Mesenteric fat pad (tissue), 1 donor: ENCODE measurements around the gene PAX3. TPM values are rescaled to one million over a fixed set of nuclear protein-coding genes. Genes with fewer than 3 reads are reported as not detected.
"Not testable (repeated sequence)": the region's sequence is repeated elsewhere in the genome, so short reads cannot be mapped to it uniquely, and the experiment has no call there.

Source experiments
- DNase-seq: peaks from one replicate; pipeline ENCODE4 v3.0.0-alpha.2; 2020; ENCODE audit warnings: low spot score
- total RNA-seq: library from RNA; stranded (reverse); fragmentation: NEBNext Ultra II Directional; extraction: Animal tissue kit (Norgen Biotek cat#: 25700); gene quantifications from one replicate; pipeline ENCODE4 v1.2.1, GENCODE V29; 2021
- donor health status: DM: yes; HTN: yes; CAD: no.

The PAX3 gene
- total RNA-seq, 1 donor from 2014 or later = not detected

DNA sequence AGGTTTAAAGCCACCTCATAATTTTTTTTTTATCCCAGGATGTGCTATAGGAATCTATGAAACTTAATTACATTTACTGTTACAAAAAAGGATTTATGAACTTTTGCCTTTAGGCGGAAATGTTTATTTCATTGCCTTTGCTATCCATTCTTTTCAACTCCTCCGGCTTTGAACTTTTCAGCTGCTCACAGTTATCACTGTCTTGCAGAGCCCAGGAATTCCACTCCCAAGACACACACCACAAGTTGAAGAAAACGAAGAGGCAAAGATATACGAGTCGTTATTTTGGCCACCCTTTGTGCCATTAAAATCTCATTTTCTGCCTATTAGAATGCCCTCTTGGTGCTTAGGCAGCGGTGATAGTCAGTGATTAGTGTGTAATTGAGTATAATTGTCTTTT, 80.0 kb downstream of the PAX3 start:
- no peak for DNase-seq

DNA sequence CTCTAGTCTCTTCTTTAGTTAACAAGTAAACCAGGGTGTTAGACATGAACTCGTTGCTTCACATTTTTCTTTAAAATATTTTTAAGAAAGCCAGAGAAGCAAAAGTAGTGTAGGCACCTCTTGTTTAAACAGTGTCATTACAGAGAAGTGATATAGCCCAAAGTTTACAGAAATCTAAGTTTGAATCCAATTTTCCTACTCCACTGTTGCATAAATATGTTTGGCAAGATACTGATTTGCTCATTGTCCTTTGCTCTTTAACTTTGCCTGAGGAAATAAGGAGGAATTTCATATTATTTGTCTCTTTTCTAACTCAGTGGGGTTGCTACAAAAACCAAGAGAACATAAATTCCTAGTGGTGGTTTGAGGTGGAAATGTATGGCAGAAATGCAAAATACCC, 81.1 kb downstream of the PAX3 start:
- no peak for DNase-seq

GRCh38 chr2:222214885-222215284, 83.9 kb downstream of the PAX3 start:
- DNase-seq = no peak

GRCh38 chr2:222213049-222213448, 85.7 kb downstream of the PAX3 start:
- DNase-seq = no peak

DNA sequence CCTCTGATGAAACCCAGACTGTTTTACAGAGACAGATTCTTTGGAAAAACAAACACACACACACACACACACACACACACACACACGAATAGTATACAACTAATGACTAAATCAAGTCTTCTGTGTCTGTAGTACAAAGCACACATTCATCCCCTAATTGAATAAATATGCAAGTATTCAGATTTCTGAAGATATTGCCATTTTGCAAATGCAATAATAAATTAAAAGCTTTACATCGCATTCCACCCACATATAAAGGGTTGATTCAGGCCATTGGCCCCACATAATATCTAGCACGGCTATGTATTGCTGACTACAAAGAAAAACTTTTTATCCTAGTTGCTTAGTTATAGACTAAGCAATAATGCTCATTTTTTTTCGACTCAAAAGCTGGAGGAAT, 86.2 kb downstream of the PAX3 start:
- no peak for DNase-seq

- DNase-seq = no peak
Observed at GRCh38 chr2:222208010-222208690, 90.6 kb downstream of the PAX3 start.

- DNase-seq = no peak
Observed at GRCh38 chr2:222205136-222205535, 93.7 kb downstream of the PAX3 start.

GRCh38 chr2:222203041-222203440, 95.8 kb downstream of the PAX3 start:
- no peak for DNase-seq

- DNase-seq = no peak
Observed at GRCh38 chr2:222196159-222196558, 102.6 kb downstream of the PAX3 start.

- DNase-seq = no peak
Observed at GRCh38 chr2:222194669-222195068, 104.1 kb downstream of the PAX3 start.

DNA sequence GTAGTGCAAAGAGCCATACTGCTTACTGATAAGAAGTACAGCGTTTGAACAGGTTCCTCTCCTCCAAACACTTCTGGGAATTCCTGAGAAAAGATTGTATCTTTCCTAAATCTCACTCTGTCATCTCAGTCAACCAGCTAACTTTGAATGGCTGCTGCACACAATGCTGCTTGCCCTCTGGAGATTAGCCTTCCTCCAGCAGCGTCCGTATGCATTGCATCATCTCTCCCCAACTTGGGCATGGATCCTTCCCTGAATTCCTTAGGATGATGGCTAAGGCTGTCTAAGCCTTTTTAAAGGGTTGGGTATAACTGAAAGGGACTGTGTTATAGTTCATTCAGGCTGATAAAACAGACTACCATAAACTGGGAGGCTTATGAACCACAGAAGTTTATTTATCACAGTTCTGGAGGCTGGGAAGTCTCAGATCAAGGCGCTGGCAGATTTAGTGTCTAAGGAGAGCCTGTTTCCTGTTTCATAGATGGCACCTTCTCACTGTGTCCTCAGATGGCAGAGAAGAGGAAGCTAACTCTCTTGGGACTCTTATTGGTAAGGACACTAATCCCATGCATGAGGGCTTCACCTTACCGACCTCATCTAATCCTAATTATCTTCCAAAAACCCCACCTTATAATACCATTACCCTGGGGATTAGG, 105.3 kb downstream of the PAX3 start:
- no peak for DNase-seq

- no peak for DNase-seq
Observed at GRCh38 chr2:222180619-222181018, 118.2 kb downstream of the PAX3 start.

DNA sequence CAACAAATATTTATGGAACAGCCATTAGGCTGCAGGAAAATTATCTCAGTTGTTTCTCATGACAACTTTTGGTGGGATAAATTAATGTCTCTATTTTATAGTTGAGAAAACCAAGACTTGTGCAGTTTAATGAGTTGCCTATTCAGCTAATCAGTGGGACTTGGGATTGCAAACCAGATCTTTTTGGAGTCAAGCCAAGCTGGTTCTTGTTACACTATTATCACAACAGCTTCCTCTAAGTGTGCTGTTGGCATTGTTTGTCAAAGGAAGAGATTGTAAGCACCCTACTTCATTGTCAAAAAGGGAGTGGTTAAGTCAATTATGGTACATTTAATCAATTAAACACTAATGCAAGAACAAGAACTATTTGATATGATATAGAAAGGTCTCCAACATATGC, 119.2 kb downstream of the PAX3 start:
- no peak for DNase-seq

- no peak for DNase-seq
Observed at GRCh38 chr2:222178450-222178849, 120.3 kb downstream of the PAX3 start.

- DNase-seq = no peak
Observed at GRCh38 chr2:222176890-222177289, 121.9 kb downstream of the PAX3 start.

DNA sequence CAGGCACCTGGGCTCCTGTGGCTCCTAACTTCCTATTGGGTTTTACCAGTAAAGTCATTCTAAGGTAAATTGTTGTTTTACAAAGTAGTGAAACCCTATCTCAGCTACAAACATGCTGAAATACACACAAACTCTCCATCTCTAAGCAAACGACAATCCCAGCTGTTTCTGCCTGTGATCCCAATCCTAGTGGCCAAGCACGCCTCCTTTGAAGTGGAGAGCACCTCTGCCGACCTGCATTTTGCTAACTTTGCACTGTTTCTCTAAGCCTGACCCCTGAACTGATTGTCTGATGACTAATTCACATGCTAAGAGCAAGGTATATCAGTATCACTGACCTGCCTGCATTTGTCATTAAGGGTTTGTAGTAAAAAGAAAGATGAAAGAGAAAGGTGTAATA, 124.3 kb downstream of the PAX3 start:
- DNase-seq = no peak

DNA sequence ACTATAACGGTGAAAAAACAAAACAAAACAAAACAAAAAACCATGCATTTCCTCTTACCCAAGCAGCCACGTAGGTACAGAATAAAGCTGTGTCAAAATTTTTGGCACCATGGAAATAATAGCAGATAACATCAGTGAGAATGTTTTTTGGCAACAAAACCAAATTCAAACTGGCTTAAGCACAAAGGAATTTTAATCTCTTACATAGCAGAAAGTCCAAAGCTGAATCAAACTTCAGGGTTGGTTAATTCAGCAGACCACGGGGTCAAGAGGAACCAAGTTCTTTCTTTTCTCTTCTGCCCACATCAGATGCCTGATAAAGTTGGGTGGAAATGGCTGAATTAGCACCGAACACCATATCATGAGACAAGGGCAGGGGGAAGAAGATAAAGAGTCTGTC, 129.5 kb downstream of the PAX3 start:
- DNase-seq = no peak

DNA sequence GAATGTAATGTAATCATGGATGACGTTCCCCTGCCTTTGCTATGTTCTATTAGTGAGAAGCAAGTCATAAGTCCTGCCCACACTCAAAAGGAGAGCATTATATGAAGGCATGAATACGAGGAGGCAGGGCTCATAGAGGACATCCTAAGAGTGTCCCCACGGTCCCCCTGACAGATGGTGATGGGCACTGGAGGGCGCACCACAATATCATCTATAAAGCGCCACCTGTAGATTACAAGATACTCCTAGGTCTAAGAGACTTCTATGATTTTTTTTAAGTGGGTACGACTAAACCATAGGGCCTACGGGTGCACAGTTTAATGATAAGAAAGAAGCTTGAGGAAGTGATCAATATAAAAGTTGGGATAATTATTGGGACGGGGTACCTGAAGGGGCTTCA, 131.0 kb downstream of the PAX3 start:
- no peak for DNase-seq

- no peak for DNase-seq
Observed at GRCh38 chr2:222160944-222161343, 137.9 kb downstream of the PAX3 start.

DNA sequence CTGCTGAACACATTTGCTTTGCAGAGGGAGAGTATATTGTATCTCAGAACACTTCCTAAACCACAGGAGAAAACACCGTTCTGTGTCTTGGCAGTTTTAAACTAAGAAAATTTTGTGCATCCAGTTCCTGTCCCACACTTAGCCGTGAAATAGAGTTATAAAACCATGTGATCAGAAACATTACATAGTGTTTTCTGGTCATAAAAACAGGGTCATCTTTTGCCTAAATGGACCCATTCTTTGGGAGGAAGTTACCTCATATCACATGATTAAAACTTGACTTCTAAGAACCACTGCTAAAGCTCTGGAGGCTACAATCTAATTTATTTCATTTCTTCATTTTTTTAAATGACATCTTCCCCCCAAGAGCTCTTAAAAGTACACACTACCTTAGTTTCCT, 138.7 kb downstream of the PAX3 start:
- no peak for DNase-seq

- DNase-seq = no peak
Observed at GRCh38 chr2:222159221-222159620, 139.6 kb downstream of the PAX3 start.

DNA sequence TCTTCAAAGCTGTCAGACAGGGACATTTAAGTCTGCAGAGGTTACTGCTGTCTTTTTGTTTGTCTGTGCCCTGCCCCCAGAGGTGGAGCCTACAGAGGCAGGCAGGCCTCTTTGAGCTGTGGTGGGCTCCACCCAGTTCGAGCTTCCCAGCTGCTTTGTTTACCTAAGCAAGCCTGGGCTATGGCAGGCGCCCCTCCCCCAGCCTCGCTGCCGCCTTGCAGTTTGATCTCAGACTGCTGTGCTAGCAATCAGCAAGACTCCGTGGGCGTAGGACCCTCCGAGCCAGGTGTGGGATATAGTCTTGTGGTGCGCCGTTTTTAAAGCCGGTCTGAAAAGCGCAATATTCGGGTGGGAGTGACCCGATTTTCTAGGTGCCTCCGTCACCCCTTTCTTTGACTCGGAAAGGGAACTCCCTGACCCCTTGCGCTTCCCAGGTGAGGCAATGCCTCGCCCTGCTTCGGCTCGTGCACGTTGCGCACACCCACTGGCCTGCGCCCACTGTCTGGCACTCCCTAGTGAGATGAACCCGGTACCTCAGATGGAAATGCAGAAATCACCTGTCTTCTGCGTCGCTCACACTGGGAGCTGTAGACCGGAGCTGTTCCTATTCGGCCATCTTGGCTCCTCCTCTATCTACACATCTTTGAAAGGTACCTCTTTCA, 143.7 kb downstream of the PAX3 start:
- not testable (repeated sequence) for DNase-seq
